ENCODE results near the gene HAAO. TPM values are rescaled to one million over a fixed set of nuclear protein-coding genes. Genes with fewer than 3 reads are reported as not detected.

HAAO gene
- total RNA-seq, 1 experiment from 2014 or later = 47.5 TPM

DNA sequence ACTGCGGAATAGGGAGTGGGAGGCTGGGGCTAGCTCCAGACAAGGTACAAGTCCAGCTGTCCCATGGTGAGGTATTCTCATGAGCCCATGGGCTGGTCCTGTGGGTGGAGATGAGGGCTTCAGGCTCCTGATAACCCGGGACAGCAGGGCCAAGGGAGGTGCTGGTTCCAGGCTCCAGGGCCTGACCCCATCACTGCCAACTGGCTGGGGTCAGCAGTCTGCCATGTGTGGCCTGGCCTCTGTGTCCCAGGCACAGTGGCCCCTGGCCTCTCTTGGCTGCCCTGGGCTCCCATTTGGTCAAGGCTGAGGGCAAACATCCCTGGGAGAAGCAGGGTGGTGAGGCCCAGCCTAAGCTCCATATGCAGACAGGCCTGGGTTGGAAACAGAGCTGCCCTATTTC, 27.5 kb downstream of the HAAO start:
- no peak for TF ChIP-seq CTCF (IDR thresholded peaks at IDR 0.05; ENCODE audit: insufficient read depth in 1 of 2, low read depth in 1 of 2, low read length in 1 of 2, severe bottlenecking in 1 of 2, unreplicated experiment in 1 of 2)
- no peaks in the 10 kb centered on the region for H3K4me1 ChIP-seq
- ChIA-PET POLR2A (interaction anchor here (0.6 kb wide), 1 partner anchor 35 kb away, joined by 7 read pairs; no protein-coding TSS in a partner anchor), CTCF (no interaction called here)
- intact Hi-C loops (cut with micrococcal nuclease; ENCODE audit: unreplicated experiment) = no loop called here
- DNase-seq = no peak
- no peaks in the 10 kb centered on the region for H3K9me3 Mint-ChIP-seq (ENCODE audit: unreplicated experiment)
- no TSS peak for BruUV-seq (replicated peaks)
- no peaks in the 10 kb centered on the region for H3K36me3 ChIP-seq (ENCODE audit: control insufficient read depth, insufficient read depth, low read length)
- no peak overlapping the region for H3K4me3 ChIP-seq (ENCODE audit: low read depth, low read length)
- H3K4me1 Mint-ChIP-seq (ENCODE audit: low read depth, unreplicated experiment) = no peaks in the 10 kb centered on the region
- H3K4me3 Mint-ChIP-seq (ENCODE audit: unreplicated experiment) = no peak overlapping the region
- no peaks in the 10 kb centered on the region for H3K9me3 ChIP-seq
- no peak overlapping the region for H3K27ac Mint-ChIP-seq (ENCODE audit: unreplicated experiment)
- H3K27me3 ChIP-seq (replicated peaks; ENCODE audit: control insufficient read depth, insufficient read depth, low read length) = no peaks in the 10 kb centered on the region
- H3K36me3 Mint-ChIP-seq (ENCODE audit: insufficient read depth, unreplicated experiment) = peaks cover 8% of the 10 kb centered on the region
- H3K27me3 Mint-ChIP-seq (ENCODE audit: insufficient read depth, unreplicated experiment) = no peaks in the 10 kb centered on the region

- no peaks in the 10 kb centered on the region for H3K9me3 Mint-ChIP-seq (ENCODE audit: unreplicated experiment)
- no peaks in the 10 kb centered on the region for H3K27me3 Mint-ChIP-seq (ENCODE audit: insufficient read depth, unreplicated experiment)
- Histone ChIP-seq H3K4me3 (ENCODE audit: low read depth, low read length) (no peak within 1 kb of the TSS), H3K4me1 (no peaks in the 10 kb centered on the region), H3K36me3 (ENCODE audit: control insufficient read depth, insufficient read depth, low read length) (no peaks in the 10 kb centered on the region), H3K9me3 (no peaks in the 10 kb centered on the region), H3K27me3 (replicated peaks; ENCODE audit: control insufficient read depth, insufficient read depth, low read length) (no peaks in the 10 kb centered on the region)
- TF ChIP-seq CTCF (IDR thresholded peaks at IDR 0.05; ENCODE audit: insufficient read depth in 1 of 2, low read depth in 1 of 2, low read length in 1 of 2, severe bottlenecking in 1 of 2, unreplicated experiment in 1 of 2) = no peak
- H3K27ac Mint-ChIP-seq (ENCODE audit: unreplicated experiment) = peak within 1 kb of the TSS; percentile 29
- no peak within 1 kb of the TSS for H3K4me3 Mint-ChIP-seq (ENCODE audit: unreplicated experiment)
- no TSS peak for BruUV-seq (replicated peaks)
- DNase-seq = no peak
- CTCF ChIA-PET = interaction anchor here (0.6 kb wide), 1 partner anchor 8 kb away, joined by 3 read pairs; no protein-coding TSS in a partner anchor
- POLR2A ChIA-PET = no interaction called here
- peaks cover 8% of the 10 kb centered on the region for H3K36me3 Mint-ChIP-seq (ENCODE audit: insufficient read depth, unreplicated experiment)
- H3K4me1 Mint-ChIP-seq (ENCODE audit: low read depth, unreplicated experiment) = no peaks in the 10 kb centered on the region
- intact Hi-C loops (cut with micrococcal nuclease; ENCODE audit: unreplicated experiment) = no loop called here
Observed at GRCh38 chr2:42764096-42764495, 28.3 kb downstream of the HAAO start, which contains the start of gene OXER1. Gene OXER1, minus strand, starts transcription at chr2:42764135. Its CDS starts 73 bp downstream, at chr2:42764062.

DNA sequence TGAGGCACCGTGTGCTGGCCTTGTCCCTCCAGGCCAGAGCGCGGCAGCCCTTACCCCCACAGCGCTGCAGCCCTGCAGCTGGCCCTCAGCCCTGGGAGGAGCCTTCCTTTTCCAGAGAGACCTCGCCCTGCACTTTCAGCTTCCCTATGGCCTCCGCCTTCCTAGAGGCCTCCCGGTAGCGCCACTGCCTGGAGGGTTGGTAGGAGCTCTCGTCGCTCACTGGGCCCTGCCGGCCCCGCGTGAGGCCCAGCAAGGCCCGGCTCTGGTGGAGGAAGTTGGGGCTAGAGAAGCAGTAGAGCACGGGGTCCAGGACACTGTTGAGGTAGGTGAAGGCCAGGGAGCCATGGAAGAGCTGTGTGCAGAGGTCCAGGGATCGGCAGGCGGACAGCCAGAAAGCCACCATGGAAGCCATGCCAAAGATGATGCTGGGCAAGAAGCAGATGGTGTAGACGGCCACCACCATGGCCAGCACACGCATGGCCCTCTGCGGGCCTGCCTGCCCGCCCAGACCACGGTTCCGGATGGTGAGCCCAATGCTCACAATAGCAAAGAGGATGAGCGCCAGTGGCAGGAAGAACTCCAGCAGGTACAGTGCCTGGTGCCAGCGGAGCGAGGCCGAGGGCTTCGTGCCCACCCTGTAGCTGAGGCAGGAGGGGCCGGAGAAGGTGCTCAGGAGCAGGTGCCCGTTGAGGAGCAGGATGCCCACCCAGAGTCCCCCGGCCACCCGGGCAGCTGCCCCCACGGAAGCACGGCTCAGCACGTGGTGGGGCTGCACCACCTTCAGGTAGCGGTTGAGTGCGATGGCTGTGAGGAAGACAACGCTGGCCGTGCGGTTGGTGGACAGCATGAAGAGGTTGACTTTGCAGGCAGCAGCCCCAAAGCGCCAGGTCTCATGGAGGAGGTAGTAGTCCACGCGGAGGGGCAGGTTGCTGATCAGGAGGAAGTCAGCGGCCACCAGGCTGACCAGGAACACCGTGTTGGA, 29.3 kb downstream of the HAAO start:
- TF ChIP-seq CTCF (IDR thresholded peaks at IDR 0.05; ENCODE audit: insufficient read depth in 1 of 2, low read depth in 1 of 2, low read length in 1 of 2, severe bottlenecking in 1 of 2, unreplicated experiment in 1 of 2) = no peak
- Mint-ChIP-seq H3K36me3 (ENCODE audit: insufficient read depth, unreplicated experiment) (peaks cover 8% of the 10 kb centered on the region), H3K27ac (ENCODE audit: unreplicated experiment) (peak overlapping the region; percentile 29), H3K27me3 (ENCODE audit: insufficient read depth, unreplicated experiment) (no peaks in the 10 kb centered on the region), H3K4me1 (ENCODE audit: low read depth, unreplicated experiment) (no peaks in the 10 kb centered on the region), H3K9me3 (ENCODE audit: unreplicated experiment) (no peaks in the 10 kb centered on the region), H3K4me3 (ENCODE audit: unreplicated experiment) (no peak overlapping the region)
- POLR2A ChIA-PET = no interaction called here
- DNase-seq = no peak
- H3K4me3 ChIP-seq (ENCODE audit: low read depth, low read length) = no peak overlapping the region
- H3K9me3 ChIP-seq = no peaks in the 10 kb centered on the region
- CTCF ChIA-PET = no interaction called here
- no peaks in the 10 kb centered on the region for H3K36me3 ChIP-seq (ENCODE audit: control insufficient read depth, insufficient read depth, low read length)
- BruUV-seq (replicated peaks) = no TSS peak
- H3K4me1 ChIP-seq = no peaks in the 10 kb centered on the region
- intact Hi-C loops (cut with micrococcal nuclease; ENCODE audit: unreplicated experiment) = no loop called here
- H3K27me3 ChIP-seq (replicated peaks; ENCODE audit: control insufficient read depth, insufficient read depth, low read length) = no peaks in the 10 kb centered on the region
